KMS-11 (cell line): Measurements from ENCODE around the gene C1QB.

Experiments used
- H2AFZ ChIP-seq: fragments of 200-600 bp; sonication (generic); 2 replicates; pipeline ENCODE4 v1.6.1; 2016; ENCODE audit warnings: antibody characterized with exemption, mixed run types, low read depth
- H3K27ac ChIP-seq: fragments of 200-600 bp; sonication (generic); 2 replicates; pipeline ENCODE4 v1.6.1; 2016; ENCODE audit warnings: mild to moderate bottlenecking, mixed run types
- H3K27me3 ChIP-seq: fragments of 200-600 bp; sonication (generic); 2 replicates; pipeline ENCODE4 v1.6.1; 2017; ENCODE audit warnings: mild to moderate bottlenecking, low read depth, mixed run types, moderate library complexity; ENCODE audit not compliant: insufficient read depth
- H3K36me3 ChIP-seq: fragments of 200-600 bp; sonication (generic); 2 replicates; pipeline ENCODE4 v1.6.1; 2017; ENCODE audit warnings: mild to moderate bottlenecking, mixed run types; ENCODE audit not compliant: insufficient read depth
- H3K4me1 ChIP-seq: fragments of 200-600 bp; sonication (generic); 2 replicates; pipeline ENCODE4 v1.6.1; 2016; ENCODE audit warnings: mild to moderate bottlenecking, low read depth, mixed run types; ENCODE audit not compliant: poor library complexity, severe bottlenecking
- H3K4me2 ChIP-seq: fragments of 200-600 bp; sonication (generic); 2 replicates; pipeline ENCODE4 v1.7.0; 2016; ENCODE audit warnings: mild to moderate bottlenecking, mixed run types
- H3K4me3 ChIP-seq: fragments of 200-600 bp; sonication (generic); IDR thresholded peaks from 2 replicates; pipeline ENCODE4 v1.6.1; 2017; ENCODE audit warnings: low read depth, low read length, mixed read lengths; ENCODE audit not compliant: insufficient read depth
- H3K79me2 ChIP-seq: fragments of 200-600 bp; sonication (generic); 2 replicates; pipeline ENCODE4 v1.6.1; 2016; ENCODE audit warnings: low read depth, mixed run types; ENCODE audit not compliant: insufficient read depth
- H3K9ac ChIP-seq: fragments of 200-600 bp; sonication (generic); 2 replicates; pipeline ENCODE4 v1.6.1; 2016; ENCODE audit warnings: mild to moderate bottlenecking, mixed run types
- H4K20me1 ChIP-seq: fragments of 200-600 bp; sonication (generic); 2 replicates; pipeline ENCODE4 v1.6.1; 2016; ENCODE audit warnings: mild to moderate bottlenecking, mixed run types; ENCODE audit not compliant: insufficient read depth
- CTCF ChIP-seq: fragments of 200-600 bp; sonication (generic); conservative IDR thresholded peaks from 2 replicates; pipeline ENCODE4 v1.6.1; 2017; ENCODE audit warnings: low read depth, mild to moderate bottlenecking, antibody characterized with exemption, low read length, moderate library complexity, mixed read lengths

Gene C1QB

GRCh38 chr1:22637907-22638445, 15.1 kb upstream of the C1QB start:
- no peak for TF ChIP-seq CTCF
- no peaks in the 10 kb centered on the region for H3K4me1 ChIP-seq
- no peaks in the 10 kb centered on the region for H4K20me1 ChIP-seq
- no peak overlapping the region for H3K4me2 ChIP-seq
- no peak overlapping the region for H2AFZ ChIP-seq
- H3K27me3 ChIP-seq: peaks cover 22% of the 10 kb centered on the region; the same call in 1 of the 2 replicates
- no peak overlapping the region for H3K4me3 ChIP-seq
- no peak overlapping the region for H3K9ac ChIP-seq
- no peaks in the 10 kb centered on the region for H3K79me2 ChIP-seq
- H3K27ac ChIP-seq: no peak overlapping the region
- no peaks in the 10 kb centered on the region for H3K36me3 ChIP-seq

GRCh38 chr1:22638476-22639234, 14.4 kb upstream of the C1QB start:
- Histone ChIP-seq H3K4me1 (no peaks in the 10 kb centered on the region), H2AFZ (no peak overlapping the region), H3K27ac (no peak overlapping the region), H3K4me3 (no peak overlapping the region), H3K36me3 (no peaks in the 10 kb centered on the region), H4K20me1 (no peaks in the 10 kb centered on the region), H3K9ac (no peak overlapping the region), H3K4me2 (no peak overlapping the region), H3K79me2 (no peaks in the 10 kb centered on the region), H3K27me3 (peaks cover 20% of the 10 kb centered on the region)
- TF ChIP-seq CTCF: no peak

- Histone ChIP-seq H2AFZ (no peak overlapping the region), H3K4me1 (no peaks in the 10 kb centered on the region), H3K36me3 (no peaks in the 10 kb centered on the region), H4K20me1 (no peaks in the 10 kb centered on the region), H3K27ac (no peak overlapping the region), H3K4me3 (no peak overlapping the region), H3K79me2 (no peaks in the 10 kb centered on the region), H3K27me3 (peaks cover 22% of the 10 kb centered on the region), H3K9ac (no peak overlapping the region), H3K4me2 (no peak overlapping the region)
- TF ChIP-seq CTCF: no peak
Observed at GRCh38 chr1:22639286-22639685, 13.8 kb upstream of the C1QB start.

GRCh38 chr1:22641247-22641646, 11.8 kb upstream of the C1QB start:
- H3K4me3 ChIP-seq: no peak overlapping the region
- no peaks in the 10 kb centered on the region for H3K79me2 ChIP-seq
- peaks cover 38% of the 10 kb centered on the region for H3K27me3 ChIP-seq
- H2AFZ ChIP-seq: no peak overlapping the region
- no peak overlapping the region for H3K27ac ChIP-seq
- H3K9ac ChIP-seq: no peak overlapping the region
- no peak for TF ChIP-seq CTCF
- H3K4me2 ChIP-seq: no peak overlapping the region
- H4K20me1 ChIP-seq: no peaks in the 10 kb centered on the region
- no peaks in the 10 kb centered on the region for H3K4me1 ChIP-seq
- no peaks in the 10 kb centered on the region for H3K36me3 ChIP-seq
